GM21381 (cell line): Measurements from ENCODE around the gene LMX1A.

Experiments
- ATAC-seq: cut with Tn5 transposase; IDR thresholded peaks from one replicate; pipeline ENCODE4 v1.9.1; 2021; ENCODE audit warnings: mild to moderate bottlenecking, moderate library complexity; ENCODE audit not compliant: unreplicated experiment

The LMX1A gene

DNA sequence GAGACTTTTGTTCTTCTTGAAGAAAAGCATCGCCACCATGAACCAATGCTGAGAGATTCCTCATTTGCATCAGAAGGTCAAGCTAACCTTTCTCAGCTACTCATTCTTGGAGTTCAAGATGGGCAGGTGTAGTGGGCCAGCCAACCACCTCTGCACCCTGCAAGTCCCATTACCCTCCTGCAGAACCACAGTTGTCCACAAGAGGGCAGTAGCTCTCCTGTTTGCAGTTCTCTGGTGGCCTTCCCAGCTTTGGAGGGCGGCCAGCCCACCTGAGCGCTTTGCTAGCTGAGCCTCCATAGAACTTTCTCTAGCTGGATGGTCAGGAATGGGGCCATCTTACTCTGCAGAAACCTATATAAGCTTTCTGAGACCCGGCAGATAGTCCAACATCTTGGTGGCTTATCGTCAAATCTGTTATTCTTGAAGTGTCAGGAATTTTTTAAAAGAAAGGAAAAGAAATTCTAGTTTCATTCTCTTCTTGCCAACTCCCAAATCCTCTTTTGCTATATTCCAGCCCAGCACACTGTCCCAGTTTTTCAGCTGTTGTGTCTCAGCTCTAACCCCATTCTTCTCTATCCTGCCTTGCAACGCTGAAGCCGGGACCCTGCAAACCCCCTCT is 11.0 kb upstream of the LMX1A start:
- ATAC-seq: peak; percentile 75

DNA sequence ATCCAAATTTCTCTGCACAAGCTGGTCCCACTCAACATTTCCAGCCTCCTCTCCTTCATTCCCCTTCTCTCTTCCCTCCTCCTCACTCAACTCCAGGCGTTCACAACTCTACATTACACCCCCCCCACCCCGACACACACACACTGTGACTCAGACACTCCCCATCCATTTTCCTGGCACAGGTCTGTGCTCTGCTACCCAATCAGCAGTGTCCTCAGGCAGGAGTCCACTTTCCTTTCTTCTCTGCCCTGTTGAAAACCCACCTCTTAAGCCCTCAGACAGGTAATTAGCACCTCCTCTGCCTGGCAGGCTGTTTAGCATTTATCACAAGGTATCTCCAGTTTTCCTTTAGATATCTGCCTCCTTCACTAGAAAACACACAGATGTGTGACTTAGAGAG is 8.8 kb upstream of the LMX1A start:
- ATAC-seq: no peak

DNA sequence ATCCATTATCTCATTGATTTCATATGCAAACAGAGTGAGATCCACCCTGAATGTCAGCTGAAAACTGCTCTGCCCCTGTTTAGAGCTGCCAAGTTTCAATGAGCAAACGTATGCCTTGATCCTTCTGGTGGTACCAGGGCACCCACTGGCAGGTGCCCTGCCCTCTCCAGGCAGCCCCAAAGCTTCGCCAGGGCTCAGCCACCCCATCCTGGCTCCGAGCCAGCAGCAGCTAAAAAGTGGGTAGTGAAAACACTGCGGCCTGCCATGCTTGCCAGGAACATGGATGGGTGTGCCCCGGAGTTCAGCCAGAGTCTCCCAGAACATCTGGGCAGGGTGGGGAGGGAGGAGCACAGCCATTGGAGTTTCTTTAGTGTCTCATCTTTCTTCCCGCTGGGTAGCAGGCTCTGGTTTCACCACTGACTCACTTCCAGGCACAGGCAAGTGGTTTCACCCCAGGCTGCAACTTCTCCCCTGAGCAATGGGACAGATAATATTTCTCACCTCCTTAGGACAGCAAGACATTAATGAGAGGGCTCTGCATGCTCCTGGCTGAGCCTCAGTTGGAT is 8.1 kb upstream of the LMX1A start:
- ATAC-seq: no peak

DNA sequence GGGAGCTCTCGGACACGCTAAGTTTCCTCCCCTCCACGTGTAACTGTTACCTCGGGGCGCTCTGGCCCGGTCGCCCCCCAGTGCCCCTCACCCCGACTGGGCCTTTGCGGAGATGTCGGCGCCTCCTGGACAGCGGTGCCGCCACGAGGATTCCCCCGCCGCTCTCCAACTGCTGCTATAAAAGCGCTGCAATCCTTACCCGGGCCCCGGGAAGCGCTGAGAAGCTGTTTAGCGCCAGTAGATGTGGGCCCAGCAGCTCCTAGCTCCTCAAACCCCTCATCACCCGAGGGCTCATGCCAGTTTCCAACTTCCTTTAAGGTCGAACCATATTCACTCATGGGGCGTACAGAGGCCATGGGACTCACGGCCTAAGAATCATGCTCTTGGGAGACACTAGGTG is 361 bp upstream of the LMX1A start:
- ATAC-seq: no peak

DNA sequence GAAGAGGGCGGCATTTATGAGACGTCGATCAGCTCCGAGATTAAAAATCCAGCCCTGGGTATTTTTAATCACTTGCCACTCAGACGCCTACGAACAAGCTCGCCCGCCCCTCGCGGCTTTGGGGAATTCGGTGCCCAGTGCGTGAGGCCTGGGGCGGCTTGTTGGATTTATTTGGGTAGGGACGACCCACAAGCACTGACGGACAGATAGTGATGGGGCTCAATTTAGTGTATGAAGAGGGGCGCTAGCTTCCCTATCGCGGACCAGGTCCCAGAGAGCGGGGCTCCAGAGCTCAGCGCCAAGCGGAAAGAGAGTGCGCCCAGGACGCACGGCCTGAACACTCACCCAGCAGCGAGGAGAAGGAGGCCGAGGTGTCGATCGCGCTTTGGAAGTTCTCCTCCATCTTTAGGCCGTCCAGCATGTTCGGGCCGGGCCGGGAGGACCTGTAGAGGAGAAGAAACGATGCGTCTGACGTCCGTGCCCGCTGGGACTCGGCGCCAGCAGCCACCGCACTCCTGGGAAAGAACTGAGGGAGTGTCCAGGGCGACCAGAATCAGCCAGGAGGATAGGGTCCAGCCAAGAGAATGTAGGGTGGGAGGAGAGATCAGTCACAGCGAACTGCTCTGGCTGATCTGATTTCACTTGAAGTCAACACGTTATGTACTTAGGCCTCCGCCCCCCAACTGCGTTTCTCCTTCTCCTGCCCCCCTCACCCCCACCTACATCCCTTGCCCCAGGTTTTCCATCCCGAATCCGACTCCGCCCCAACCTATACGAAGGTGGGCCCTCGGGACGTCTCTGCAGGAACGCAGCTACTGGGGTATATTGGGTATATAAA is 1.2 kb downstream of the LMX1A start:
- ATAC-seq: no peak

DNA sequence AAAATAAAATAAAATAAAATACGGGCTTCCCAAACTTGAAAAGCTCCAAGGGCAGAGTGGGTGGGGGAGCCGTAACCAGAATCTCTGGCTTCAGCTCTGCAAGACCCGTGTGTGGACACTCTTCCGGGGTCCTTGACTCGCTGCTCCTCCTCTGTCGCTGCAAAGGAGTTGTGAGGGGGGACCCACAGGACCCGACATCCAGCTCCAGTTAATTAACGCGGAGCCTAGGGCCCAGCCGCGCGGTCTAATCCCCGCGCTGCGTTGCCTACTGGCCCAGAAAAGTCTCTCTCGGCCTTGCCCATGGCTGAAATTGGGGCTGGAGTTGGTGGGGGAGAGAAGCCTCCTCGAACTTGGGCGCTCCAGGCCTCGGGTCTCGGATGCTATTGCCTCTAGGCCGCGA is 1.8 kb downstream of the LMX1A start:
- ATAC-seq: no peak

DNA sequence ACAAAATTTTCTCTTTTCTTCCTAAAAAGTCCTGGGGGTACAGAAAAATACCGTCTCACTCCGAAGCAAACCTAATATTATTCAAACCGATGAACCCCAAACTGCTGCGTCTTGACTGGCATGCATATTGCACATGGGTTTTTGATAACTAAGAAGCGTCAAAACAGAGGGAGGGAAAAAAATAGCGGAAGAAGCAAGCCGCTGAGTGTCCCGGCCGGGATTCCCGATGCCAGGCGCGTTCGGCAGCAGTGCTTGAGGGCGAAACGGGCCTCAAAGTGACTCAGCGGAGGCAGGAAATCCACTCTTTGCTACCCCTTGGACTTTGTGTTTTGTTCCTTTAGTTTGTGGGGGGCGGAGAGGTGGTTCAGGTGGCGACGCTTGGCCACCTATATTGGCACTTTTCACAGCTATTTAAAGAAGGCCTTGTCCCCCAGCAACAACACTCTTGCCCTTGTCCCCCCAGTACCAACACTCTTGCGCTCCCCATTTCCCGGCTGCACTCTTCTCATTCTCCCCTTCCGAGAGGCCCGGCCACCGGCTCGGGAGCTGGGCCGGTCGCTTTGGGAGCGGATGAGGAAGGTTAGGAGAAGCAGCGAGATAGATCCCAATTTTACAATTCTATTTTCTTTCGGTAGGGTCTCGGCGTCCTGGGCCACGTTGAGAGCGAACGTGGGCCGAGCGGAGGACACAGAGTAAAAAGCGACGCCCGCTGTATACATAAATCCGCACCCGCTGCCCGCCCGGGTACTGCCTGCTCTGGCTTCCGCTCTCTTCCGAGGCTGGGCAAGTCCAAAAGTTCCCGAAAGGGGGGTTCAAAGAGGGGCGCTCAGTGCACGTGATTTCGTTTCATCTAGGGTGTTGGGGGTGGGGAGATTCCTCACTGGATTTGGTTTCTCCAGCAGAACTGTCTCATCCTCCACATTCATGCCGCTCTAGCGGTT is 2.5 kb downstream of the LMX1A start:
- no peak for ATAC-seq

DNA sequence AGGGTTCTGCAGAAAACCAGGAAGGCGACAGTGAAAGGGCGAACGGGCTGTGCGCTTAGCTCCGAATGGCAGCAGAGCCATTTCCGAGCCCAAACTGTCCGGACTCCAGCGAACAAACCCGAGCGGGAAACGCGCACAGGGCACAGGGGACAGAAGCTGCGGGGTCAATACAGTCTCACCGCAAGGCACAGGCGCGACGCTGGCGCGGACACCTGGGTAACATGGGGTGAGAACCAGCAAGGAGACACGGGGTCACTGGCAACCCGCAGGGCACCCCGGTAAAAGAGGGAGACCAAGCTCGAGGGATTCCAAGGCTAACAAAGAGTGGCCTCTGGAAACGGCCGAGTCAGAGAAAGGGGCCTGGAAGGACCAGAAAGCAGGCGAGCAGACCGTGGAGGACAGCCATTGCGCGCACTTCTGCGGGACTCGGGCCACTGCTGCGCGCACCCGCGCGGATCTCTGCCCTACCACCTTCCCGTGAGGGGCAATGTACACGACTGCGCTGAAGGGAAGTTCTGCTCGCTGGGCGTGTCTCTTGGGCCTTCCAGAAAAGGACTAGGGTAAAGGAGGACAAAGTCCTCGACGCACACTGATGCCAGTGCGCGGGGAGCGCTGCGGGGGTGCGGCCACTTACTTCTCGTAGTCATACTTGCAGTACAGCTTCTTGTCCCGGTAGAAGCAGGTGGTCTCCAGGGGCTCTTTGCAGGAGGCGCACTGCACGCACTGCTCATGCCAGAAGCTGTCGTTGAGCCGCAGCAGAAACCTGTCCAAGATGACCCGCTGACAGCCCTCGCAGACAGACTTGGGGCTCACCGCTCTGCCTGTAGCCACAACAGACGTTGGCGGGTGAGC is 3.8 kb downstream of the LMX1A start:
- ATAC-seq: no peak

DNA sequence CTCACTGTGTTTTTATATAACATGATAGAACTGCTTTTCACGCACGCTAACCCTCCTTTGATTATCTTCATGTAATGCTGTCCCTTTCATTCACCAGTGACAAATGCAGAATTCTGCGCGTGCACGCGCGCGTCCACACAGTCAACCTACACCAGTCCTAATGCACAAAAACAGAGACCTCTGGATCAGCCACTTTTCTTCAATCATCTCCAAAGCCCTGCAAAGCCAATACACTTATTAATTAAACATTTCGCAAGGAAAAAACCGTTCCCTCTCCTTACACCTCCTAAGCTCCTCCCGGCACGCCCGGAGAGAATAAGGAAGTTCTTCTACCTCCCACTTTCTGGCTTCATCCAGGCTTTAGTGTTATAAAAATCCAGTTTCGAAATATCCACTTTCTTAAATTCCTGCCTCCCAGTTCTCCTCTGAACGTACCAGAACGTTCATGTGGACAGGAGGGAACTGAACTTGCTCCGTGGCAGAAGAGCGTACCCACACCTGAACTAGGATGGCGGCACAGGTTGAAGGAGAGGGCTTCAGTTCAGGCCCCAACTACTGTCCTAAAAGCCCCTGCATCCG is 4.6 kb downstream of the LMX1A start:
- ATAC-seq: no peak

DNA sequence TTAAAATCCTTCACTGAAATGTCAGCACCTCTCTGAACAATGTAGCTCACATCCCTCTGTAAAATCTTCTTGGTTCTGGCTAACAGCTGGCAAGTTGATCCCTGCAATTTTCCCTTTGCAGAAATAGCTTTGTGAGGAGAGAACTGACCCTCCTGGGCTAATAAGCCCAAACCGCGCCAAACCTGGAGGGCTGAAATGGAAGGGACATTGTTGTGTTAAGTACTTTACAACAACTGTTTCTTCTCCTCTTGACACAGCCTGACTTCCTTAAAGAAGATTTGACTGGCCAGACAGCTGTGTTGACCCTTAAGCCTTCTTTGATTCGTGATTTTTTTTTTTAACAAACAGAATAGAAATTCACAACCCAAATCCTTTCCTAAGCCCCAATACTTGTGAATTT is 5.7 kb downstream of the LMX1A start:
- ATAC-seq: no peak

DNA sequence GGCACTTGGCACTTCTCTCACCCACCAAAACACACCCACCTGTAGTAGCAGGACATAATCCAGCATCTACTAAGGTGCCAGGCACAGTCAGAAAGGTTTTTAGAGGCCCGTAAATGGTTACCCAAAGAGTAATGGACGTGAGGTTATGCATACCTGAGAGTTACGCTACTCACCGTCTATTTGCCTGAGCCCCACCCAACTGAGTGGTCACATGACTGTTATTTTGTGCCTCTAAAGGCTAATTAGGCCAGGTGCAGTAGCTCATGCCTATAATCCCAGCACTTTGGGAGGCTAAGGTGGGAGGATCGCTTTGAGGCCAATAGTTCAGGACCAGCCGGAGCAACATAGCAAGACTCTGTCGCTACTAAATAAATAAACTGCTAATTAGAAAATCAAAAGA is 11.0 kb downstream of the LMX1A start:
- ATAC-seq: no peak

DNA sequence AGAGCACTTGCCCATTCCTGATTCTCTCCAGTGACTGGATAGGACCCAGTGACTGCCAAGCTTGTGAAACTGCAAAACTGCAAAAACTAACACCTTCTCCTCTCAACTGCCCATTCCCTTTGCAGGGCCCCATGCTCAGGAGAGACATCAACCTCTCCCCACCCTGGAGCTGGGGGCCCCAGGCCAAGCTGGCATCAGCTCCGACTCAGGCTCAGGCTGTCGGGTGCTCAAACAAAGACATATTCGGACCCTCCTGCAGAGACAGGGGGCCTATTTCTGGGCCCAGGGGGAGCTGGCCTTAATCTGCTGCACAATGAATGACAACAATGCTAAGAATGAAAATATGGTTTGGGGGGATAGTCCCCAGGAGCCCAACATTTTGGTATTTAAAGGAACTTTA is 11.8 kb downstream of the LMX1A start:
- no peak for ATAC-seq

DNA sequence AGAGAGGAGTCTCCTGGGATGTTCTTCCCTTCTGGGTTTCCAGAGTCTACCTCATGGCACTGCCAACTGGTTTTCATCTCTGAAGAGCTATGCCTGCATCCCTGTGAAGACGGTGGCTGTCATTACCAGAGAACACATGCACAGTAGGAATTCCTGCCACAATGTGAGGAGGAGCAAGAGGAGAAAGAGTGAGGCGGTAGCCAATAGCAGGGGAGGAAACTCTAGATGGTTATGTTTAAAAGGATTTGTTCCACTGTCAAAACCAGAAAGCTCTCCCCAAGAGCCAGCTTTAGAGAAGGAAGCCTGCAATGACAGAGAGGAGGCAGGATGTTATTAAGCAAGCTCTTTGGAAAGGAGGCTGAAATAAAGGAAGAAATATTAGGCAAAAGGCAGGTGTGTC is 12.3 kb downstream of the LMX1A start:
- ATAC-seq: no peak

DNA sequence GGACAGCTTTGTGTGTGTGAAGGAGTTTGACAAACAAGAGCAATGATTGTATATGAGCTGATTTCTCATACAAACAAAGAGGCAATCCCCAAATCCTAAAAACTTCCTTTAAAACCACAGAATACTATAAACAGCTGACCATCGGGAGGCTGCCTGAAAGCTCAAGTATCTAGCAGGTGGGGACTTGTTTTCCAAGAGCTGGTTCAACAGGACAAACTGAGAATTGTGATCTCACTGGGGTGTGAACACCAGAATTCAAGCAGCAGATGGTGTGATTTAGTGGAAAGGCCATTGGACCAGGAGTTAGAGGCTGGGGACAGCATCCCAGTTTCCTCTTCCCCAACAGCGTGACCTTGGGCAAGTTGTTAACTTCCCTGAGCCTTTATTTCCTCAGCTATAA is 13.9 kb downstream of the LMX1A start:
- no peak for ATAC-seq

DNA sequence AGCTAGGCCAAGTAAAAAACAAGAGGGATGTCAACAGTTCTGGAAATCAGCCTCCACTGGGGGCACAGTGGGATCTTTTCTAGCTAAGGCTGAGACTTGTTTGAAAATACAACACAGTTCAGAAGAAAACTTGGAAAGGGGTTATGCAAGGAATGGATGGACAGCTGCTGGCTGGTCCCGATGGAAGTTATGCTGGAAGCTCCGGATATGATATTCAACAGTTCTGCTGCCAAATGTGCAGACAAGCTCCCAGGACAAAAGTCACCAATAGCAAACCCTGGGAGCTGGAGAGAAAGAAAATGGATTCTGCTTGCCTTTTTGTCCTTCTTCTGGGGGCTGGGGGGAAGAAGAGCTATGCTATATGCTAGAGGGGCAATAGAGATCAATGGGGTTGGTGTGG is 14.3 kb downstream of the LMX1A start:
- ATAC-seq: no peak

DNA sequence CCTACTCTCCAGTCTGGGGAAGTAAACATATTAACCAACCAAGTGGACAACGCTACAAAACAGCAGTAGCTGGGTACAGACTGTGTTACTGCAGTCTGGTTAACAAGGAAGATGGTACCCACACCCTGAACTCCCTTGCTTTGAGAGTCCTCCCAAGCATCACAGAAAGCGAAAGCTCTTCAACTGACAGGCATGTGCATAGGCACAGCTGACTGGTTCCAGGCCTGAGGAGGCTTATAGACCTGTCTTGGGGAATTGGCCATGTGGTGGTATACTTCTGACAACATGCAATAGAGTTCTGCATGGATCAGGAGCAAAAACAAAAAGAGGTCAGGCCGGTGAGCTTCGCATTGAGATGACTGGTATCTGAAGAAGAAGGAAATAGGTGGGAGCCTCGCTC is 17.4 kb downstream of the LMX1A start:
- no peak for ATAC-seq

DNA sequence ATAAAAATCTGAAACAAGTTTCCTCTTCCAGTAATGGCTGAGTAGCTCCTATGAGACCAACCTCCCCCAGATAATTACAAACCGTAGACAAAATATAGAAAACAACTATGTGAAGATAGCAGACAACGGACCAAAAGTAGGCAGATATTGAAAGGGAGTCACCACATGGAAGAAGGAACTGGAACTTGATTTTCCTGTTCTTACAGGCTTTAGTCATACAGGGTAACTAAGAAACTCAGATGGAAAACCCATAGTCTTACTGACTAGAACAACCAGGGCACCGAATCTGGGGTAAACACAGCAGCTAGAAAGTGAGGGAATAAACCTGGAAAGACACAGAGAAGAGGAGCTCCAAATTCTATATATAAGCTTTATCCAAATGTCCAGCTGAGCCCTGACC is 26.0 kb downstream of the LMX1A start:
- ATAC-seq: no peak

DNA sequence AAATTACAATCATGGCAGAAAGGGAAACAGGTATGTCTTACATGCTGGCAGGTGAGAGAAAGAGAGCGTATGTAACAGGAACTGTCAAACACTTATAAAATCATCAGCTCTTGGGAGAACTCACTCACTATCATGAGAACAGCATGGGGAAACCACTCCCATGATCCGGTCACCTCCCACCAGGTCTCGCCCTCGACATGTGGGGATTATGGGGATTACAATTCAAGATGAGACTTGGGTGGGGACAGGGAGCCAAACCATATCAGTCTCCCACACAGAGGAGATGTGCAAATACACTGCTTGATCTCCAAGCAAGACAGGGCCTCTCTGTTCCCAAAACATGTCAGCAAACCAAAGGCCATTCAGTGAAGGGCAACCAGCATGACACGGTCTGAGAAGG is 27.4 kb downstream of the LMX1A start:
- no peak for ATAC-seq

DNA sequence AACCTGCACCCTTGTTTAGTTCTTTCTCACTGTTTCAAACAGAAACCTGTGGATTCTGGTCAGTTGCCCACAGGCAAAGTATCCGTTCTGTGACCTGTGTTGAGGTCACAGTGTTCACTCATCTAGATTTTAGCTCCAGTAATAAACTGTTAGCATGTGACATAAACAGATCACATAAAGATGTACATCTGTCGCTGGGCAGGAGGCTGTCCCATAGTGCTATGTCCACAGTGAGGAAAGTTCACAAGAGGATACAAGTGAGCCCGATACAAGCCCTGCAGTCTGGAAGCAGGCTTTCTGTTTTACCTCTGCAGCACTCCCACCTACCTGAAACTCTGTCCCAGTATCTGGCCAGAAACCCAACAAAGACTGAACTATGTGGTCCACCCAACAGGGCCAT is 28.4 kb downstream of the LMX1A start:
- ATAC-seq: no peak

DNA sequence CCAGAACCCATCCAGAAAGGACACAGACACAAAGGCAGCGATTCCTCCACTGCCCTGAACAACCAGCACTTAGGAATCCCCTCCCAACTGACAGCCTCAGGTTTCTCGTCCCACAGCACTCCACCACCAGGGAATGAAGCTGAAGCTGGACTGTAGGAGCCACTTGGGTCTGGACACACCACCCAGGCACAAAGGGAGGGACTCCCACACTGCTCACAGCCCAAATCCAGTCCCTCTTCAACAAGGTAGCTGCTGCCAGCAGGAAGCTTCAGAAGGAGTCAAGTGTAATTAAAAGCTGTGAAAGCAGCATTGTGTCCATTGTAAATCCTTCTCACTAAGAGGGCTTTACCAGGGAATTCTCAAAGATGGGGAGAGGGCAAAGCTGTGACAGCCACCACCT is 29.0 kb downstream of the LMX1A start:
- no peak for ATAC-seq
